ENCODE results near the gene IGSF21.

IGSF21 gene

DNA sequence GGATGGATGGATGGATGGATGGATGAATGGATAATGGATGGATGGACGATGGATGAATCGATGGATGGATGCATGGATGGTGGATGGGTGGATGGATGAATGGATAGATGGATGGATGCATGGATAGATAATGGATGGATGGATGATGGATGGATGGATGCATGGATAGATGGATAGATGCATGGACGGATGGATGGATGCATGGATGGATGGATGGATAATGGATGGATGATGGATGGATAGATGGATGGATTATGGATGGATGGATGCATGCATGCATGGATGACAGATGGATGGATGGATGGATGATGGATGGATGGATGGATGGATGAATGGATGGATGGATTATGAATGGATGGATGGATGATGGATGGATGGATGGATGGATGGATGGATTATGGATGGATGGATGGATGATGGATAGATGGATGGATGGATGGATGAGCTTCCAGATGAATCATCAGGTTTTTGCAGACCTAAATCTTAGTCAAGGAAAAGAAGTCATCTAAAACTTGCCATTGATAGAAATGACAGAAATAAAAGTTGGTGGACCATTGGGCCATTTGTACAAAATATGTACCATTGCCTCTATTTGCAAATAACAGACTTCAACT is 197.7 kb downstream of the IGSF21 start:
- DNase-seq = no peak

- no peak for DNase-seq
Observed at GRCh38 chr1:18307329-18307898, 199.8 kb downstream of the IGSF21 start.

- DNase-seq = peak; percentile 29
Observed at GRCh38 chr1:18309552-18310155, 202.1 kb downstream of the IGSF21 start.

DNA sequence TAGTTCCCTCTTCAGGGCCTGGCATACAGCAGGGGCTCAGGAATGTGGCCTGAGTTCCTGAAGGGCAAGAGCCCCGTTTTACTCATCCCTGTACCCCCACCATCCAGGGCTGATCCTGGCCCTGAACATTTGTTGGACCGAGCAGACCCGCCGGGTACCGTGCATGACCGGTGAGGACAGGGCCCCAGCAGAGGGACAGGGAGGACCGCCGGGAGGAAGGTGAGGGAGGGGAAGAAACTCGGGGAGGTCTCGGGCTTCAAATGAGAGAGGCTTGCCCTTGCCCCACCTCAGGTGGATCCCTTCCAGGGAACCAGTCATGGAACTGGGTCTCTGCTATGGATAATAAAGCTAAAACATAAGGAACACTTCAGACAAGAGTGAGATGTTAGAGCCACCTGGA is 205.4 kb downstream of the IGSF21 start:
- DNase-seq = no peak

DNA sequence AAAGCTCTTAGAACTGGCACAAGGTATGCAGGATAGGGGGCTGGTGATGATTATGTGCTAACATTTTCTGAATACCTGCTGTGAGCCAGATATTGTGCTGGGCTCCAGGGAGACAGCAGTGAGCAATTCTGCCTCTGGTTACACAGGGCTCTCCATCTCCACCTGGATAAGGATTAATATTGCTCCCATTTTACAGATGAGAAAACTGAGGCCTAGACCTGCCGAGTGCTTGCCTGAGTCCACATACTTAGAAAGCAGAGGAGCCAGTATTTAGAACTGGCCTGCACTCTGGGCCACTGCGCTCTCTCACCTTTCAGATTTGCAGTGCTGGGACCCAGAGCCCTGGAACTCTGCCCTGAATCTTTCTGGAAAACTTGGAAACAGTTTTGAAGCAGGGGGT is 205.9 kb downstream of the IGSF21 start:
- no peak for DNase-seq

DNA sequence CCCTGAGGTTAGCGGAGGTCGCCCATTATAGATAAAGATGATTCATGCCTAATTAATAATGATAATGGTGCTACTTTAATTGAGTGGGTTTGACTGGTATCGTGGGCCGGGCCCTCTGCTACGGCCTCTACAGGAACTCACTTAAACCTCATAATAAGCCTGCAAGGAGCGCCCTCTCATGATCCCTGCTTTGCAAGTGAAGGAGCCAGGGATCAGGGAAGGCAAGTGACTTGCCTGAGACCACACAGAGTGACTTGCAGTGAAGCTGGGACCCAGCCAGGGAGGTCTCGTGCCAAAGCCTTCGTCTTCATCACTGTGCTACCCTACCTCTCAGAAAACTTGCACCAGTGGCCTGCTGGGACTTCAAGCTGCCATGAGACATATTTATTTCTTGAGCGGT is 206.8 kb downstream of the IGSF21 start:
- DNase-seq = no peak

GRCh38 chr1:18315449-18315848 is 207.9 kb downstream of the IGSF21 start:
- no peak for DNase-seq

GRCh38 chr1:18316764-18317163 is 209.2 kb downstream of the IGSF21 start:
- no peak for DNase-seq

GRCh38 chr1:18319099-18319498 is 211.5 kb downstream of the IGSF21 start:
- no peak for DNase-seq

- peak; percentile 23 for DNase-seq
Observed at GRCh38 chr1:18320051-18320450, 212.5 kb downstream of the IGSF21 start.

DNA sequence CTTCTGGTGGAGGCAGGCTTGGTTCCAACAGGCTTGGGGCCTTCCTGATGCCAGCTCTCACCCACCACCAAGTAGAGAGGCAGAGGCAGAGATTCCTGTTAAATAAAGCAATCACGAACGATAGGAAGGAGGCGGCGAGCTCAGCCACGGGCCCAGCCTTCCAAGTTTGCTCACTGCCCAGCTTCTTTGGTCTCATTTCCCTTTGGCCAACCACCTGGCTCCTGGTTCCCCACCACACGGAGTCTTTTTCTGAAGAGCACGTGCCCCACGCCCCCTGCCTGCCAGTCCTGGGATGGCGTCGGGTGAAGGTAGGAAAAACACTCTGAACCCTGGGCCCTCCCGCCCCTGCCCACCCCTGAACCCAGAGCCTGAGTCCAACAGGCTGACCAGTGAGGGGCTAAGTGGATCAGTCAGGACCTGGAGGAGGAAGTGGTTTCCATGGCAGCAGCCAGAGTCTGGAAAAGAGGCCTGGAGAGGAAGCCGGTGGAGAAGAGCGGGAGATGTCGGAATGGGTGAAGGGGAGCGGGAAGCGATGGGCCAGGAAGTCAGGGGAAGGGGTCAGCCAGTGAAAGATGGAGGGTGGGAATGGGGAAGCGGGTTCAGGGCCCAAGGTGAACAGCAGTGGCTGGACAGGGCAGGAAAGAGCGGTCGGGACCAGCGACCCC is 214.9 kb downstream of the IGSF21 start:
- DNase-seq = peak; percentile 65

DNA sequence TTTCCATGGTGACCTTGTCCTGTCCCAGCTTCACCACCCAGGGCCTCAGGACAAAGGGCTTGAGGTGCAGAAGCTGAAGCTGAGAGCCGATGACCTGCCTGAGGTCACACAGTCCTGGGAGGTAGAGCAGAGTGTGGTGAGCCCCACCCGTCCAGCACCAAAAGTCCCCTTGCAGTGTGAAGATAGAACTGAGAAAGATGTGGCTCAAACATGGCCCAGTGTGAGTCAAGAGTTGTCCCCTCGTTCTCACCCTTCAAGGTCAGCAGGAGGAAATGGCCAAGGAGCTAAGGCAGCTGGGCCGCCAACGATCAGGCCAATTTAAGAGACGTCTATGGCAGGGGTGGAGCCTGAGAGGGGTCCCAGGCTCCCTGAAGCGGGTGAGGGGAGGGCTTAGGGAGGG is 215.7 kb downstream of the IGSF21 start:
- DNase-seq = no peak

GRCh38 chr1:18324246-18324645 is 216.6 kb downstream of the IGSF21 start:
- no peak for DNase-seq

DNA sequence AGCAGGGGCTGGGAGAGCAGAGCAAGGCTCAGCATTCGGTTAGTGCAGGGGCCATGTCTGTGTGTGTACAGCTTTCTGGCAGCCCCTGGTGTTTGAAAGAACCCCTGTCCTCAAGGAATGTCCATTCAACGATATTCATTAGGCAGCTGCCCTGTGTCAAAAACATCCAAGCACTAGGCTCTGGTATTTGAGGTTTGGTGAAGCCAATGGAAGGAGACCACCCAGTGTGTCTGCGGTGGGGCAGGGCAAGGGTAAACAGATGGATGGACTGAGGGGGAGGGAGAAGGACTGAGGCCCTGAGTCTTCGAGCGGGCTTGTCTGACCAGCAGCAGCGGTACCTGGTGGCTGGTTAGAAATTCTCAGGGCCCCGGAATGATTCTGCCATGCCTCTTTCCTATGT is 217.5 kb downstream of the IGSF21 start:
- DNase-seq = no peak

DNA sequence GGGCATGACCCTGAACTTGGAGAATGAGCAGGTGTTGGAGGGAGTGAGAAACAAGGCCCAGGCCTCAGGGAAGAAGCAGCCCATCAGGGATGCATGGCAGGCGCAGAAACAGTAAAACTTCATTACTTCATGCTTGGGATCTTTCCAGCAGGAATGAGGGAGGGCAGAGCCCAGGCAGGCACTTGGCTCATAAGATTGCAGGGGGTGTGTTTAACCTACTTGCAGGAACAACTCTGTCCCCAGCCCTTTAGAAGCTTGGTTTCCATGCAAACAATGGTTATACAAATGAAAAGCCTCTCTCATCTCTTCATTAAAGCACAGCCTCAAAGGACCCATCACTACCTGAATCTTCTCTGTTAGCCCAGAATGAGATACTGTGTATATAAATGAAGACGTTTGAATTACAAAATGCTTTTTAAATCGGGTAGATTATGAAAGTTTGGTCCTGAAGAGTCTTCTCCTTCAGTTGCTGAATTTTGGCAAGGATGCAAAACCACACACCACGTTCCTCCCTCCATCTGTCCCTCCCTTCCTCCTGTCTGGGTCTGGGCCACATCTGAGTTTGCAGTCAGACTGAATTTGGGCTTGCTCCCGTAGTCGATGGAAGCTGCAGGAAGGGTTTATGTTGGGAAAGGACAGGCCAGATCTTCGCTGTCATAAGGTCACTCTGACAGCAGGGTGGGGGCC is 218.8 kb downstream of the IGSF21 start:
- peak; percentile 48 for DNase-seq

DNA sequence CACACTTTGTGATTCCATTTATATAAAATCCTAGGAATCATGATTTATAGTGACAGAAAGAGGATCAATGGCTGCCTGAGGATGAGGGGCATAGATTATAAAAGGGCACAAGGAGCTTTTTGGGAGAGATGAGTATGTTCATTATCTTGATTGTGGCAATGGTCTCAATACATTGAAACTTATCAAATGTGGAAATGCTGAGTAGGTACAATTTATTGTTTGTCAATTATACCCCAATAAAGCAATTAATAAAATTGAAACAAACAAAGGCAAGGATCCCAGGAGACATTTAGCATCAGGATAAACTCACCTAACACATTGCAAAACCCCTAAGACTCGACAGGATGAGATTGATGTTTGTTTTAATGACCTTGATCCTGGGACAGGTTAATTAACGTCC is 220.1 kb downstream of the IGSF21 start:
- DNase-seq = no peak

DNA sequence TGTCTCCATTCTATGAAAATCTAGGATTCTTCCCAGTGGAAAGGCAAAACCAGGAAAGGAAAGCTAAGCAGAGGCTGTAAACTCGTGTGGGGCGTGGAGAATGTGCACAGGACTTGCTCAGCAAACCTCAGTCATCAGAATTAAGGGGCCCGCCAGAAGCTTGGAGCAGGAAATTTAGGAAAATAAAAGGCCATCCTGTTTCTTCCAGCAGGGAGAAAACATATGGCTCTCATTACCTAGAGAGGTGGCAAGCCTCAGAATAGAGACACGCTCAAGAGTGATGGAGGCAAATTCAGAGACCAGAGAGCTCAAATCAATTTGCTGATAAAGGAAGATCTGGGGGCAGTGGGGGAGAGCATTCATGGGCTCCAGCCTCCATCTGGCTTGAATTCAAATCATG is 221.2 kb downstream of the IGSF21 start:
- DNase-seq = no peak

DNA sequence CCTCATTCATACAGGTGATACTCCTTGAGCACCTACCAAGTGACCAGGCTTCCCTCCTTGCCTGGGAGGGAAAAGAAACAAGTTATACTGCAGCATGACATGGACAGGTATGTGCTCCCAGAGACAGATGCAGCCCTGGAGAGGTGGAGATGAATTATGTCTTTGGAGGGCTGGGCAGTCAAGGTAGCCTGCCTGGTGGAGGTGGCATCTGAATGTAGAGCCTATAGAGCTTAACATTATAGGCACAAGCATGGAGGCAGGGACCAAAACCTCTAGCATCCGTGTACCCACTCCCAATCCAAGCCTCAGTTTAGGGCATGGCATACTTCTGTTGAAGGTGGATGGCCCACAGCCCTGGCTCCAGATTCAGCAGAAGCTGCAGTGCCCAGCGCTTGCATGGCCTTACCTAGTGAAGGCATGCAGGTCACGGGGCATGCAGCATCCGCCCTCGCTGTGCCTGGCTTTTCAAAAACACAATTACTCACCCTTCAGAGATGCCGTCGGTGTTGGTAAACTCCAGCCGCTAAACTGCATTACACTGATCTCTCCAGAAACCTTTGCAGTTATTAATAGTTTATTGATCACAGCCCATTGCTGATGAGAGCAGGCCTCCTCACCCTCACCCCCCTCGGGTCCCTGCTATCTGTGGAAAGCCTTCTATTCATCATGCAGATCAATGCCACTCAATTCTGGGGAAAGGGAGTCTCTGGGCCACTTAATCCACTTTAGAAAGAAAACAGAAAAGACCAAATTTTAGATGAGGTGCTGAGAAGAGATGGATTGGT is 222.1 kb downstream of the IGSF21 start:
- DNase-seq = no peak

DNA sequence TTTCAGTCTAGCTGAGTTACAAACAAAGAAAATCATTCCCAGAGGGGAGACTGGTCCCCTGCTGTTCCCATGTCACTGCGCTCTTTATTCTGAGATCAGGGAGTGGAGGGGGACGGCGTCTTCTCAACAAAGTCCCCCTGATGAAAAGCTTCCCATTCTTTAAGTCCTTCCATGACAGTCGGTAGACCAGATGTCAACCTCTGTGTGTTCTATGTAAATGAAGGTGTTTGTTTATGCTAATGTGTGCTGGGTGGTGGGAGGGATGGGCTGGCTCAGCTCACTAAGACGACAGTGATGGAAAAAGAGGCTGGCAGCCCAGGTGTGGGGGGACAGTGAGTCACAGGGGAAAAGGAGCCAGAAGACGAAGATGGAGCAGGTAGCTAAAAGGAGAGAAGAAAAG is 225.0 kb downstream of the IGSF21 start:
- DNase-seq = no peak

DNA sequence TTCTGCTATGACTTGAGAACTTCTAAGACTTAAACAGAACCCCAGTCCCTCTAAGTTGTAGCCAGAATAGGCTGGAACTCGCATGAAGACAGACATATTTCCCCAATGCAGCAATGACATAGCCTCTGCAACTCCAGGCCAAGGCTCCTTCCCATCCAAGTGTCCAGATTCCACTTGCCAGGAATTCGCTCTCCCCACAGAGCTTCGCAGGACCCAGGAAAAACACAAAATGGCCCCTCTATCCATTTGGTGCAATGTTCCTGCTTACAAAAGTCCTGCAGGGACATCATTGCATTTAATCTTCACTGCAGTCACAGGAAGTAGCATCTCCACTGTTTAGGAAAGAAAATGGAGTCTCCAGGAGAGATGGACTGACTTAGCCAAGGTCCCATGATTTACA is 225.6 kb downstream of the IGSF21 start:
- DNase-seq = no peak

DNA sequence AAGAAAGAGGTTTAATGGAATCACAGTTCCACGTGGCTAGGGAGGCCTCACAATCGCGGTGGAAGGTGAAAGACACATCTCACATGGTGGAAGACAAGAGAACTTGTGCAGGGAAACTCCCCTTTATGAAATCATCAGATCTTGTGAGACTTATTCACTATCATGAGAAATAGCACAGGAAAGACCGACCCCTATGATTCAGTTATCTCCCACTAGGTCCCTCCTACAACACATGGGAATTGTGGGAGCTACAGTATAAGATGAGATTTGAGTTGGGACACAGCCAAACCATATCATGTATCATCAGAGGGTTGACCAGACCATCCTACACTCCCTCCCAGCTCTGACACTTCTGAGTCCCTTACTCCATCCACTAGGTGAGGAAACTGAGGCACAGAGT is 229.2 kb downstream of the IGSF21 start:
- DNase-seq = no peak

DNA sequence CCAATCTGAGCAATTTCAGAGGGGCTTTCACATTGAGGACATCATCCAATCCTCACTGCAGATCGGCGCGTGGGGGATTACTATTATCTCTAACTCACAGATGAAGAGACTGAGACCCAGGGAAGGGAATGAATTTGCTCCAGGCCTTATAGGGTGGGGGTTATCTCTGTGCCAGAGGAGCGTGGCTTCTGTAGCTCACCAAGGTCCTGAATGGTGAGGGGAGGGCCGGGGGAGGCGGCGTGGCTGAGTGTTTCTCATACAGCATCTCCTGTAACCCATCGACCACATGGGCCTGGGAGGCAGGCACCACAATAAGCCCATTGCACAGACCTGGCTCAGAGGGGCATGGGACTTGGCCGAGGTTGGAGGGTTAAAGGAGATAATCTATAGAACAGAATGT is 230.2 kb downstream of the IGSF21 start:
- no peak for DNase-seq

GRCh38 chr1:18339161-18339560 is 231.6 kb downstream of the IGSF21 start:
- no peak for DNase-seq
